ENCODE results near the gene MT1E.
A peak's percentile ranks its signal among the peaks of the same experiment; 100 is the strongest.
"Not testable (repeated sequence)": the region's sequence is repeated elsewhere in the genome, so short reads cannot be mapped to it uniquely, and the experiment has no call there.

The MT1E gene

GRCh38 chr16:56667581-56668571, 42.3 kb downstream of the MT1E start, which contains the start of gene MT1G:
TSS of gene MT1G (minus strand) at chr16:56668065. CDS start at chr16:56667993, 72 bp downstream.
- Mint-ChIP-seq H3K4me3 (no peak within 1 kb of the TSS), H3K4me1 (peaks cover 13% of the 10 kb centered on the region), H3K9me3 (no peaks in the 10 kb centered on the region), H3K27ac (no peak within 1 kb of the TSS), H3K27me3 (ENCODE audit: low read depth, poor library complexity) (peaks cover 100% of the 10 kb centered on the region), H3K36me3 (ENCODE audit: low read depth) (no peaks in the 10 kb centered on the region)
- no peak for TF ChIP-seq CTCF (IDR thresholded peaks at IDR 0.05)
- DNase-seq: peak; percentile 40

- Mint-ChIP-seq H3K9me3 (no peaks in the 10 kb centered on the region), H3K27me3 (ENCODE audit: low read depth, poor library complexity) (peaks cover 100% of the 10 kb centered on the region), H3K4me3 (no peak within 1 kb of the TSS), H3K27ac (no peak within 1 kb of the TSS), H3K36me3 (ENCODE audit: low read depth) (no peaks in the 10 kb centered on the region), H3K4me1 (peaks cover 7% of the 10 kb centered on the region)
- no peak for TF ChIP-seq CTCF (IDR thresholded peaks at IDR 0.05)
- no peak for DNase-seq
Measured at GRCh38 chr16:56669005-56669839, 43.6 kb downstream of the MT1E start, which contains the start of gene MT1H. TSS of gene MT1H (plus strand) at chr16:56669814. CDS start at chr16:56669885, 71 bp downstream.

GRCh38 chr16:56669840-56670619, 44.4 kb downstream of the MT1E start:
- Mint-ChIP-seq H3K36me3 (ENCODE audit: low read depth) (no peaks in the 10 kb centered on the region), H3K27ac (no peak overlapping the region), H3K4me3 (no peak overlapping the region), H3K27me3 (ENCODE audit: low read depth, poor library complexity) (peaks cover 100% of the 10 kb centered on the region), H3K4me1 (peaks cover 7% of the 10 kb centered on the region), H3K9me3 (no peaks in the 10 kb centered on the region)
- no peak for DNase-seq
- TF ChIP-seq CTCF (IDR thresholded peaks at IDR 0.05): no peak

GRCh38 chr16:56670620-56670934, 45.0 kb downstream of the MT1E start:
- Mint-ChIP-seq H3K27me3 (ENCODE audit: low read depth, poor library complexity) (peaks cover 100% of the 10 kb centered on the region), H3K36me3 (ENCODE audit: low read depth) (no peaks in the 10 kb centered on the region), H3K4me3 (no peak overlapping the region), H3K4me1 (peaks cover 12% of the 10 kb centered on the region), H3K27ac (no peak overlapping the region), H3K9me3 (no peaks in the 10 kb centered on the region)
- no peak for TF ChIP-seq CTCF (IDR thresholded peaks at IDR 0.05)
- DNase-seq: no peak

GRCh38 chr16:56671691-56672090, 46.1 kb downstream of the MT1E start:
- Mint-ChIP-seq H3K4me1 (peaks cover 22% of the 10 kb centered on the region), H3K27me3 (ENCODE audit: low read depth, poor library complexity) (peaks cover 100% of the 10 kb centered on the region)

GRCh38 chr16:56672171-56672570, 46.6 kb downstream of the MT1E start:
- H3K9me3 Mint-ChIP-seq; DNase-seq; H3K36me3 Mint-ChIP-seq (ENCODE audit: low read depth); H3K4me3 Mint-ChIP-seq; H3K27ac Mint-ChIP-seq: not testable (repeated sequence)
- peaks cover 100% of the 10 kb centered on the region for H3K27me3 Mint-ChIP-seq (ENCODE audit: low read depth, poor library complexity)
- peaks cover 23% of the 10 kb centered on the region for H3K4me1 Mint-ChIP-seq

More at GRCh38 chr16:56671691-56672090, 46.1 kb downstream of the MT1E start:
- not testable (repeated sequence) for H3K4me3 Mint-ChIP-seq; H3K27ac Mint-ChIP-seq; H3K36me3 Mint-ChIP-seq (ENCODE audit: low read depth); H3K9me3 Mint-ChIP-seq; DNase-seq

Measured in nephron progenitor cell (in vitro differentiated cells).